AG20443 (cell line): ENCODE measurements around the gene ACTN4.
"Not testable (repeated sequence)": the region's sequence is repeated elsewhere in the genome, so short reads cannot be mapped to it uniquely, and the experiment has no call there.

Source experiments
- DNase-seq: peaks from one replicate; pipeline ENCODE4 v3.0.0; 2012; ENCODE audit warnings: low spot score, mixed read lengths

The ACTN4 gene

DNA sequence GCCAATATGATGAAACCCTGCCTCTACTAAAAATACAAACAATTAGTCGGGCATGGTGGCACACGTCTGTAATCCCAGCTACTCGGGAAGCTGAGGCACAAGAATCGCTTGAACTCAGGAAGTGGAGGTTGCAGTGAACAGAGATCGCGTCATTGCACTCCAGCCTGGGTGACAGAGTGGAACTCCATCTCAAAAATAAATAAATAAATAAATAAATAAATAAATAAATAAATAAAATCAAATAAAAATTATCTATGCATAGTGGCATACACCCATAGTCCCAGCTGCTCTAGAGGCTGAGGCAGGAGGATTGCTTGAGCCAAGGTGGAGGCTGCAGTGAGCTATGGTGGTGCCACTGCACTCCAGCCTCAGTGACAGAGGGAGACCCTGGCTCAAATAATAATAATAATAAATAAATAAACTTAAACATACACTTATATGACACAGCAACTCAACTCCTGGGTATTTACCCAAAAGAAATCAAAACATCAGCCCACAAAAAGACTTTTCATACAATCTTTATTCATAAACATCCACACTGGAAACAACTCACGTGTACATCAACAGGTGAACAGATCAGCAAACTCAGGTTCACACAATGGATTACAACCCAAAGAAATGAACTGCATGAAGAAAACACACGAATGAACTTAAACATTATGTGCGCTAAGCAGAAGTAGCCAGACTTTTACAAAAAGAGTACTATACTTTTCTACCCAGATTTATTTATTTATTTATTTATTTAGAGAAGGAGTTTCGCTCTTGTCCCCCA lies 119.0 kb downstream of the ACTN4 start:
- no peak for DNase-seq

DNA sequence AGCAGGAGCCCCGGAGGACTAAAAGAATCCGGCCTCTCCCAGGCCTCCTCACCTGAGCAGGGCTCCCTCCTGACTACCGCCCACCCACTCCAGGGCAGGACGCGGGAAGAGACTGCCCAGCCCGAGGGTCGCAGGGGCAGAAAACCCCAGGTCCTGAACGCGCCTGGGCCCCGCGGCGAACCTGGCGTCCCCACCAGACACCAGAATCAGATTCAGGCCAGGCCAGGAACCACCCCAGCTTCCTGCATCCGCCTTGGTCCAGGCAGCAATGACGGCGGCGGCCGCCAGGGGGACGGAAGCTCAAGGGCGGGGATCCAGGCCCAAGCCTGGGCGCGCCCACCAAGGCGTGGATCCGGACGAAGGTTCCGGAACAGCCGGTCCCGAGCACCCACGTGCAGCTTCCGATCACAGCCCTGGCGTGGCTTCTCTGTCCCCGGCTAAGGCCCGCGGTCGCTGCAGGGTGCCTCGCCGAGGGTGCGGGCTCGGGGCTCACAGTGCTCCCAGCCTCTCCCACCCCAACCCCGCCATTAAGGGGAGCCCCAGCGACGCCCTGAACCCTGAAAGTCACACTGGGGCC lies 122.3 kb downstream of the ACTN4 start:
- peak; percentile 92 for DNase-seq

DNA sequence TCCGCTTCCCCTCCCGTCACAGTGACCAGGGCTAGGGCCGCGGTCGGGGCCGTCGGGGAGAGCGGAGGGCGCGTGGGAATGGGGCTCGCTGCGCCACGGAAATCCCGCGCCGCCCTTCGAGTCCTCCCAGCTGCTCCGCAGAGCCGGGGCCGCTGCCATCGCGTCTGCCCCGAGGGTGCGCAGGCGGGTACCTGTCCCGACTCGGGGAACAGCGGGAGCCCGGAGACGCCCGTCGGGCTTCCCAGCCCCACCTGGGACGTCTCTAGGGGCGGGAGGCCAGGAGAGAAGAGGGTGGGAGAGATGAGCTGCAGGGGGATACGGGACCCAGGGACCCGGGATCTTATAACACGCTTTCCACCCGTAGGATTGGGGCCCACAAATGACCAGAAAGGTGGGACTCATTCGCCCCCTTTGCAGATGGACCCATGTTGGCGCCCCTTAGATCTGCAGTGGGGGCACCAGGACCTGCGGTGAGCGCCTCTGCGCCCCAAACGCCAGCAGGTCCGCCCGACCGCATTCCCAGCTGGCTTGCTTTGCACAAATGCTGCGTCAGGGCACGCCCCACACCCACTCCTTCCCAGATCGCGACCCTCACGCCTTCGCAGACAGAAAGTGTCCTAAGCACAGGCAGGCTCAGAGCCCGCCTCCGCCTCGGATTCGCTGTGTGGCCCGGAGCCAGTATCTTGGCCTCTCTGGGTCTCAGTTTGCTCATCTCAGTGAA lies 122.9 kb downstream of the ACTN4 start:
- not testable (repeated sequence) for DNase-seq

DNA sequence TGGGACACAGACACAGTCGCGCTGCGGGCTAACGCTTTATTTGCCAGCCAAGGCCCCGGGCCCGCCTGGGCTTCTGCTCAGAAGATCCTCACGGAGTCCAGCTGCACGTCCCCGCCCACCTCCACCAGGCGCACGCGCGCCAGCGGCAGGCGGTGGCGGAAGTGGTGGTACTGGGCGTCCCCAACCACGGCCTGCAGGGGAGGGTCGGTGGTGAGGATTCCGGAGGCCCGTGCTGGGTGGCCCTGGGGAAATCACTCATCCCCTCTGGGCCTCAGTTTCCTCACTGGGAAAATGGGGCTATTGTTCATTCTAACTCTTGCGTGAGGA lies 123.5 kb downstream of the ACTN4 start:
- DNase-seq = not testable (repeated sequence)

DNA sequence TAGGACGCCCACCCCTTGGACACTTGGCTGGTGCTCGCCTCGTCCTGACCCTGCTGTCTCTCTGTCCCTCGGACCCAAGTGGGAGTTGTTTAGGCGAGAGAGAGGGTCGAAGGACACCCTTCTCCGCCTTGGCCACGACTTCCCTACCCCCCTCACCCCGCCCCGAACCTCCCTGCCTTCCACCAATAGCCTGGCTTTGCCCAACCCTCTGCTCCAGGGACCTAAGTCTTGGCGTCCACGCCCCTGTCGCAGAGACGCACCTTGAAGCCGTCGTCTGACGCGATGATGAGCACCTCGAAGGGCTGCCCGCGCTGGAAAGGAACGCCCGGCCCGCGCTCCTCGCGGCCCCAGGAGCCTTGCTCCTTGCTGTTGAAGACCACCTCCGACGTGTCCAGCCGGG lies 124.1 kb downstream of the ACTN4 start:
- not testable (repeated sequence) for DNase-seq

DNA sequence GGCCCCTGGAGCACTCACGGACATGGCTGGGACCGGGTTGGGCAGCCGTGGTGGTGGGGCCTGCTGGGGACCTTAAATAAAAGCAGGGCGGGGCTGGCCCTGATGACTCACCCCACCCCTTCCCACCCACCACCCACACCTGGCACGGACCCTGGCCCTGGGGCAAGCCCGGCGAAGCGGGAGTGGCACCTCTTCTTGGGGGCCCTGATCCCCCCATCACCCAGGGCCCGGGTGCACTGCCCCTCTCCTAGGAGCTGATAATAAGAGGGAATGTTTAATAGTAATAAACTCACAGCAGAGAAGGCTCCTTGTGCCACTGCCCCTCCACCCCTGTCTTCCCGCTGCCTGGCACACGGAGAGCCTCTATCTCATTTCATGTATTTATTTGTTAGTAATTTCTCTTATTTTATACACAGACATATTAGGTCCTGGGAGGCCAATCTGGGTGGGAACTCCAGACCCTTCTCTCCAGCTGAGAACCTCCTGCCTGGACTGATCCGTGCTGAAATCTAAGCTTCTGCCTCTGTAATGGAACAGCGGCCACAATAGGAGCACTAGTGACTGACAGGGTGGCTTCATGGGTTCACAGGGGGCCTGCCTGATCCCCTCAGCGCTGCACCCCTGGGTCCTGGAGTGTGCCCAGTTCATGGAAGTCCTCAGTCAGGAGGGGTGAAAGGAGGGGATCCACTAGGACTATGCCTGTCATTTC lies 126.2 kb downstream of the ACTN4 start, which contains the start of gene LGALS7:
LGALS7 (minus strand) TSS at position 49 of the 709 bp plus-strand sequence; CDS start at position 24, 25 bp downstream.
- DNase-seq = no peak

DNA sequence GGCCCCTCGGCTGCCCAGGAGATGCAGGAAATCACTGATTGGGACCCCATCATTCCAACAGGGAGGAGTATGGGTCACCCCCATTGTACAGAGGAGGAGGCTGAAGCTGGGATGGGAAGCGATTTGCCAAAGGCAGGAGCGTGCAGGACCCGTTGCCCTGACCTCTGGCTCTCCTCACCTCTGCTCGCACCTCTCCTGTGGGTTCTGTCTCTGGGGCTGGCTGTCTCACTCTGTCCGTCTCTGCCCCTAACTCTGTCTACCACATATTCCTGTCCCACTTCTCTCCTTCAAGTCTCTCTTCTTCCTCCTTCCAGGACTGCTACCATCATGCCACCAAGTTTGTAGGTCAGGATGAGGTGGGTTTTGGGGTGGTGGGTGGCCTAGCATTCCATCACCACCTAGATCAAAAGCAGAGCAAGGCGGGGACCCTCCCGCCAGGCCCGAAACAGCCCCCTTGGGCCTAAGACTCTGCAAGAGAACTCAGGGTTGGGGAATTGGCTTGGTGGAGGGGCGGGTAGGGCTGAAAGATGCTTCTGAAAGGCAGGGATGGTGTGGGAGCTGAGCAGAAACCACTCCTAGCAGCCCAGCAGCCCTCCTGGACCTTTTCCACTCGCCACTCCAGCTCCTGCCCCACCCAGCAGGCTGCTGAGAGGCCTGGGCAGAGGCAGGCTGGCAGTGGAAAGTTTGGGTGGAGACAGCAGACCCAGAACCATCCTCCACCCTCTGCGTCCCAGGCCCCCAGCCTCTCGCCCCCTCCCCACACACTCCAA lies 126.9 kb downstream of the ACTN4 start:
- no peak for DNase-seq

DNA sequence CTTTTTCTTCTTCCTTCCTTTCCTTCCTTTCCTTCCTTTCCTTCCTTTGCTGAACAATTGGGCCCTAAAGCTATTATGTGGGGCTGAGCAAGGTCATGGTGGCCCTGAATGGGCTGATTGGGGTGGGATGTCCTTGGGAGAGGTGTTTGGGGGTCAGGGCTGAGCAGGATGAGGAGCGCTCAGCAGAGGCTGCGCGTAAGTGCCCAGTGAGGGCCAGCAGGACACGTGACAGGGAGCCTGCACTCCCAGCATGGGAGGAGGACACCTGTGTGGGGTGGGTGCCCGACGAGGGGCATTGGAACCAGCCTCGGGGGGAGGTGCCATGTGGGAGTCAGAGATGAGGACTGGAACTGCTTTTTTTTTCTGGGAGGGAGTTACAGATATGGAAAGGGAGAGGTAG lies 131.3 kb downstream of the ACTN4 start:
- DNase-seq = no peak

DNA sequence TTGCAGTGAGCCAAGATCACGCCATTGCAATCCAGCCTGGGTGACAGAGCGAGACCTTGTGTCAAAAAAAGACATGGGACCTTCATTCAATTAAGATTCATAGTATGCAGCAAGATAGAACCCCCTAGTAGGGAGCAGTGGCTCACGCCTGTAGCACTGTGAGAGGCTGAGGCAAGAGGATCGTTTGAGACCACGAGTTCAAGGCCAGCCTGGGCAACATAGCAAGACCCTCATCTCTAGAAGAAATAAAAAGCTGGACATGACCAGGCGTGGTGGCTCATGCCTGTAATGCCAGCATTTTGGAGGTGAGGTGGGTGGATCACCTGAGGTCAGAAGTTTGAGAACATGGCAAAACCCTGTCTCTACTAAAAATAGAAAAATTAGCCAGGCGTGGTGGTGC lies 133.0 kb downstream of the ACTN4 start:
- no peak for DNase-seq

DNA sequence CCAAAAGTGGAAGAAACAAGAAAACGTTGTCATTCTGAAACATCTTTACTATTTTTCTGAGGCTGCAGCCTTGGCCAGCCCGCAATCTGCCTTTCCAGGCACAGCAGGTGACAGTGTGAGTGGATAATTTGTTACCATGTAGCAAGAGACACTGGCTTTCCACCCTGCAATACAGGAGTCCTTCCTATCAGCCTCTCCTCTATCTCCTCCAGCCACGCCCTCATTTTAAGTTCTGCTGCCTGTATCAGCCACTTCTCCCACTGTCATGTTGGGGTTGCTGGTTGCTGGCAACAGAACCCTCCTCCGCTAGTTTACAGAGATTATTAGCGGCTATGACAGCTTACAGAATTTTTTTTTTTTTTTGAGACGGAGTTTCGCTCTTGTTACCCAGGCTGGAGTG lies 133.6 kb downstream of the ACTN4 start:
- no peak for DNase-seq
